ENCODE data around the gene NHSL1. TPM values are rescaled to one million over a fixed set of nuclear protein-coding genes. Genes with fewer than 3 reads are reported as not detected.

The NHSL1 gene
- polyA plus RNA-seq, 1 donor = 49.5 TPM

GRCh38 chr6:138417493-138418117 is 81.7 kb downstream of the NHSL1 start:
- Histone ChIP-seq H3K27me3 (ENCODE audit: control insufficient read depth, insufficient read depth, low read length) (no peaks in the 10 kb centered on the region), H3K4me3 (ENCODE audit: low read length) (no peak overlapping the region), H3K4me1 (ENCODE audit: control insufficient read depth, insufficient read depth, low read length) (no peaks in the 10 kb centered on the region), H3K9me3 (ENCODE audit: control insufficient read depth, low read depth, low read length) (no peaks in the 10 kb centered on the region), H3K36me3 (ENCODE audit: control insufficient read depth, insufficient read depth, low read length) (peaks cover 25% of the 10 kb centered on the region), H3K27ac (ENCODE audit: low read length) (no peak overlapping the region)
- 50% methylated on average over 1 of the region's 3 CpGs for WGBS (ENCODE audit: insufficient coverage, low lambda C conversion rate)
- no peak for DNase-seq

- no peak for DNase-seq
- H3K27ac ChIP-seq (ENCODE audit: low read length) = no peak overlapping the region
- H3K4me1 ChIP-seq (ENCODE audit: control insufficient read depth, insufficient read depth, low read length) = no peaks in the 10 kb centered on the region
- no peak overlapping the region for H3K4me3 ChIP-seq (ENCODE audit: low read length)
- H3K9me3 ChIP-seq (ENCODE audit: control insufficient read depth, low read depth, low read length) = no peaks in the 10 kb centered on the region
- no CpG with 5 or more reads among the region's 4 CpGs for WGBS (ENCODE audit: insufficient coverage, low lambda C conversion rate)
- H3K27me3 ChIP-seq (ENCODE audit: control insufficient read depth, insufficient read depth, low read length) = no peaks in the 10 kb centered on the region
- H3K36me3 ChIP-seq (ENCODE audit: control insufficient read depth, insufficient read depth, low read length) = peaks cover 26% of the 10 kb centered on the region
Observed at GRCh38 chr6:138416206-138416605, 83.1 kb downstream of the NHSL1 start.

GRCh38 chr6:138415125-138415524 is 84.2 kb downstream of the NHSL1 start:
- H3K4me1 ChIP-seq (ENCODE audit: control insufficient read depth, insufficient read depth, low read length) = no peaks in the 10 kb centered on the region
- no peak overlapping the region for H3K4me3 ChIP-seq (ENCODE audit: low read length)
- H3K9me3 ChIP-seq (ENCODE audit: control insufficient read depth, low read depth, low read length) = no peaks in the 10 kb centered on the region
- no peaks in the 10 kb centered on the region for H3K27me3 ChIP-seq (ENCODE audit: control insufficient read depth, insufficient read depth, low read length)
- peaks cover 28% of the 10 kb centered on the region for H3K36me3 ChIP-seq (ENCODE audit: control insufficient read depth, insufficient read depth, low read length)
- no peak overlapping the region for H3K27ac ChIP-seq (ENCODE audit: low read length)
- DNase-seq = no peak
- WGBS (ENCODE audit: insufficient coverage, low lambda C conversion rate) = no CpG with 5 or more reads among the region's 5 CpGs

- H3K27ac ChIP-seq (ENCODE audit: low read length) = no peak overlapping the region
- H3K4me1 ChIP-seq (ENCODE audit: control insufficient read depth, insufficient read depth, low read length) = no peaks in the 10 kb centered on the region
- no peak for DNase-seq
- no peaks in the 10 kb centered on the region for H3K9me3 ChIP-seq (ENCODE audit: control insufficient read depth, low read depth, low read length)
- no peaks in the 10 kb centered on the region for H3K27me3 ChIP-seq (ENCODE audit: control insufficient read depth, insufficient read depth, low read length)
- WGBS (ENCODE audit: insufficient coverage, low lambda C conversion rate) = no CpG with 5 or more reads among the region's 6 CpGs
- peaks cover 64% of the 10 kb centered on the region for H3K36me3 ChIP-seq (ENCODE audit: control insufficient read depth, insufficient read depth, low read length)
- no peak overlapping the region for H3K4me3 ChIP-seq (ENCODE audit: low read length)
Observed at GRCh38 chr6:138410972-138411880, 88.1 kb downstream of the NHSL1 start.

- Histone ChIP-seq H3K9me3 (ENCODE audit: control insufficient read depth, low read depth, low read length) (no peaks in the 10 kb centered on the region), H3K27ac (ENCODE audit: low read length) (peak overlapping the region; percentile 1), H3K4me1 (ENCODE audit: control insufficient read depth, insufficient read depth, low read length) (no peaks in the 10 kb centered on the region), H3K4me3 (ENCODE audit: low read length) (no peak overlapping the region), H3K36me3 (ENCODE audit: control insufficient read depth, insufficient read depth, low read length) (peaks cover 64% of the 10 kb centered on the region), H3K27me3 (ENCODE audit: control insufficient read depth, insufficient read depth, low read length) (no peaks in the 10 kb centered on the region)
- DNase-seq = no peak
- WGBS (ENCODE audit: insufficient coverage, low lambda C conversion rate) = no CpG with 5 or more reads among the region's 8 CpGs
Observed at GRCh38 chr6:138410048-138410735, 89.1 kb downstream of the NHSL1 start.

- 80% methylated on average over 1 of the region's 2 CpGs for WGBS (ENCODE audit: insufficient coverage, low lambda C conversion rate)
- H3K27ac ChIP-seq (ENCODE audit: low read length) = peak overlapping the region; percentile 30
- peaks cover 45% of the 10 kb centered on the region for H3K36me3 ChIP-seq (ENCODE audit: control insufficient read depth, insufficient read depth, low read length)
- H3K27me3 ChIP-seq (ENCODE audit: control insufficient read depth, insufficient read depth, low read length) = no peaks in the 10 kb centered on the region
- peaks cover 3% of the 10 kb centered on the region for H3K4me1 ChIP-seq (ENCODE audit: control insufficient read depth, insufficient read depth, low read length)
- H3K4me3 ChIP-seq (ENCODE audit: low read length) = no peak overlapping the region
- no peaks in the 10 kb centered on the region for H3K9me3 ChIP-seq (ENCODE audit: control insufficient read depth, low read depth, low read length)
- DNase-seq = peak in 1 of 2 donors; percentile 44
Observed at GRCh38 chr6:138406443-138406842, 92.9 kb downstream of the NHSL1 start.

GRCh38 chr6:138405816-138406413 is 93.4 kb downstream of the NHSL1 start:
- H3K4me3 ChIP-seq (ENCODE audit: low read length) = no peak overlapping the region
- H3K27ac ChIP-seq (ENCODE audit: low read length) = peak overlapping the region; percentile 30
- no peak for DNase-seq
- no peaks in the 10 kb centered on the region for H3K27me3 ChIP-seq (ENCODE audit: control insufficient read depth, insufficient read depth, low read length)
- WGBS (ENCODE audit: insufficient coverage, low lambda C conversion rate) = no CpG with 5 or more reads among the region's 5 CpGs
- peaks cover 40% of the 10 kb centered on the region for H3K36me3 ChIP-seq (ENCODE audit: control insufficient read depth, insufficient read depth, low read length)
- peaks cover 3% of the 10 kb centered on the region for H3K4me1 ChIP-seq (ENCODE audit: control insufficient read depth, insufficient read depth, low read length)
- no peaks in the 10 kb centered on the region for H3K9me3 ChIP-seq (ENCODE audit: control insufficient read depth, low read depth, low read length)

- peak overlapping the region; percentile 94 for H3K4me3 ChIP-seq (ENCODE audit: low read length)
- H3K36me3 ChIP-seq (ENCODE audit: control insufficient read depth, insufficient read depth, low read length) = peaks cover 33% of the 10 kb centered on the region
- 48% methylated on average over 4 of the region's 35 CpGs for WGBS (ENCODE audit: insufficient coverage, low lambda C conversion rate)
- no peaks in the 10 kb centered on the region for H3K9me3 ChIP-seq (ENCODE audit: control insufficient read depth, low read depth, low read length)
- DNase-seq = peak in 1 of 2 donors; percentile 64
- peak overlapping the region; percentile 68 for H3K27ac ChIP-seq (ENCODE audit: low read length)
- H3K27me3 ChIP-seq (ENCODE audit: control insufficient read depth, insufficient read depth, low read length) = no peaks in the 10 kb centered on the region
- peaks cover 3% of the 10 kb centered on the region for H3K4me1 ChIP-seq (ENCODE audit: control insufficient read depth, insufficient read depth, low read length)
Observed at GRCh38 chr6:138404666-138405337, 94.5 kb downstream of the NHSL1 start.

GRCh38 chr6:138403801-138404665 is 95.3 kb downstream of the NHSL1 start, which contains the start of gene HEBP2:
TSS of gene HEBP2 (plus strand) at chr6:138404223. CDS start at chr6:138404496, 273 bp downstream.
- no CpG with 5 or more reads among the region's 92 CpGs for WGBS (ENCODE audit: insufficient coverage, low lambda C conversion rate)
- peak within 1 kb of the TSS; percentile 90 for H3K27ac ChIP-seq (ENCODE audit: low read length)
- peaks cover 27% of the 10 kb centered on the region for H3K36me3 ChIP-seq (ENCODE audit: control insufficient read depth, insufficient read depth, low read length)
- peak within 1 kb of the TSS; percentile 94 for H3K4me3 ChIP-seq (ENCODE audit: low read length)
- H3K4me1 ChIP-seq (ENCODE audit: control insufficient read depth, insufficient read depth, low read length) = peaks cover 3% of the 10 kb centered on the region
- peak; percentile 92 to 96 for DNase-seq
- no peaks in the 10 kb centered on the region for H3K9me3 ChIP-seq (ENCODE audit: control insufficient read depth, low read depth, low read length)
- H3K27me3 ChIP-seq (ENCODE audit: control insufficient read depth, insufficient read depth, low read length) = no peaks in the 10 kb centered on the region
